Neural cell (in vitro differentiated cells): ENCODE measurements around the gene C2.

Source experiments
- CTCF ChIP-seq: fragments of 450-650 bp; IDR thresholded peaks from 2 replicates; pipeline ENCODE4 v1.5.1; 2014; ENCODE audit warnings: antibody characterized with exemption, mild to moderate bottlenecking, moderate library complexity; ENCODE audit not compliant: poor library complexity, severe bottlenecking
- EP300 ChIP-seq: fragments of 450-650 bp; conservative IDR thresholded peaks from 2 replicates; pipeline ENCODE4 v1.6.1; 2014; ENCODE audit warnings: antibody characterized with exemption, mild to moderate bottlenecking, moderate library complexity; ENCODE audit not compliant: poor library complexity, severe bottlenecking
- EZH2 ChIP-seq: fragments of 200-600, 300-800 bp; shearing (Covaris generic), sonication (generic); IDR thresholded peaks from 2 replicates; pipeline ENCODE4 v1.6.1; 2014; ENCODE audit warnings: antibody characterized with exemption, low read length, borderline replicate concordance, mild to moderate bottlenecking; ENCODE audit not compliant: insufficient read depth, poor library complexity, severe bottlenecking
- MXI1 ChIP-seq: fragments of 450-650 bp; conservative IDR thresholded peaks from 2 replicates; pipeline ENCODE4 v1.6.1; 2014; ENCODE audit warnings: antibody characterized with exemption, mild to moderate bottlenecking; ENCODE audit not compliant: poor library complexity, severe bottlenecking
- POLR2AphosphoS5 ChIP-seq: IDR thresholded peaks from 2 replicates; pipeline ENCODE4 v1.6.1; 2012
- RAD21 ChIP-seq: fragments of 450-650 bp; conservative IDR thresholded peaks from 2 replicates; pipeline ENCODE4 v1.6.1; 2014; ENCODE audit warnings: antibody characterized with exemption, mild to moderate bottlenecking, moderate library complexity
- TF ChIP-seq, protein P1 (sequence below): IDR thresholded peaks from 2 replicates; pipeline ENCODE4 v1.6.1; 2012; ENCODE audit warnings: borderline replicate concordance

DNA sequence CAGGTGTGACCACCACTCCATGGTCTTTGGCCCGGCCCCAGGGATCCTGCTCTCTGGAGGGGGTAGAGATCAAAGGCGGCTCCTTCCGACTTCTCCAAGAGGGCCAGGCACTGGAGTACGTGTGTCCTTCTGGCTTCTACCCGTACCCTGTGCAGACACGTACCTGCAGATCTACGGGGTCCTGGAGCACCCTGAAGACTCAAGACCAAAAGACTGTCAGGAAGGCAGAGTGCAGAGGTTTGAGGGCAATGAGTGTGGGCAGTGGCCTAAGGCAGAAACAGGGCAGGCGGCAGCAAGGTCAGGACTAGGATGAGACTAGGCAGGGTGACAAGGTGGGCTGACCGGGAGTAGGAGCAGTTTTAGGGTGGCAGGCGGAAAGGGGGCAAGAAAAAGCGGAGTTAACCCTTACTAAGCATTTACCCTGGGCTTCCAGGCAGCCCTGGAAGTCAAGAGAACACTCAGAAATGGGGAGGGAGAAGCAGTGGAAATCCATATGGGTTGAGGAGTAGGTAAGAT is 18.9 kb downstream of the C2 start:
- no peak for TF ChIP-seq CTCF
- TF ChIP-seq EP300 = no peak
- TF ChIP-seq RAD21 = no peak
- no peak for TF ChIP-seq EZH2
- TF ChIP-seq, protein P1, sequence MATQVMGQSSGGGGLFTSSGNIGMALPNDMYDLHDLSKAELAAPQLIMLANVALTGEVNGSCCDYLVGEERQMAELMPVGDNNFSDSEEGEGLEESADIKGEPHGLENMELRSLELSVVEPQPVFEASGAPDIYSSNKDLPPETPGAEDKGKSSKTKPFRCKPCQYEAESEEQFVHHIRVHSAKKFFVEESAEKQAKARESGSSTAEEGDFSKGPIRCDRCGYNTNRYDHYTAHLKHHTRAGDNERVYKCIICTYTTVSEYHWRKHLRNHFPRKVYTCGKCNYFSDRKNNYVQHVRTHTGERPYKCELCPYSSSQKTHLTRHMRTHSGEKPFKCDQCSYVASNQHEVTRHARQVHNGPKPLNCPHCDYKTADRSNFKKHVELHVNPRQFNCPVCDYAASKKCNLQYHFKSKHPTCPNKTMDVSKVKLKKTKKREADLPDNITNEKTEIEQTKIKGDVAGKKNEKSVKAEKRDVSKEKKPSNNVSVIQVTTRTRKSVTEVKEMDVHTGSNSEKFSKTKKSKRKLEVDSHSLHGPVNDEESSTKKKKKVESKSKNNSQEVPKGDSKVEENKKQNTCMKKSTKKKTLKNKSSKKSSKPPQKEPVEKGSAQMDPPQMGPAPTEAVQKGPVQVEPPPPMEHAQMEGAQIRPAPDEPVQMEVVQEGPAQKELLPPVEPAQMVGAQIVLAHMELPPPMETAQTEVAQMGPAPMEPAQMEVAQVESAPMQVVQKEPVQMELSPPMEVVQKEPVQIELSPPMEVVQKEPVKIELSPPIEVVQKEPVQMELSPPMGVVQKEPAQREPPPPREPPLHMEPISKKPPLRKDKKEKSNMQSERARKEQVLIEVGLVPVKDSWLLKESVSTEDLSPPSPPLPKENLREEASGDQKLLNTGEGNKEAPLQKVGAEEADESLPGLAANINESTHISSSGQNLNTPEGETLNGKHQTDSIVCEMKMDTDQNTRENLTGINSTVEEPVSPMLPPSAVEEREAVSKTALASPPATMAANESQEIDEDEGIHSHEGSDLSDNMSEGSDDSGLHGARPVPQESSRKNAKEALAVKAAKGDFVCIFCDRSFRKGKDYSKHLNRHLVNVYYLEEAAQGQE = no peak
- no peak for TF ChIP-seq POLR2AphosphoS5
- TF ChIP-seq MXI1 = no peak
